GM10266 (cell line): ENCODE results near the gene RBMS1.

Experiments used
- DNase-seq: peaks from one replicate; pipeline ENCODE4 v3.0.0; 2012; ENCODE audit errors: extremely low spot score
- TF ChIP-seq, protein P1 (sequence below): IDR thresholded peaks from 2 replicates; pipeline ENCODE4 v1.5.1; 2012; ENCODE audit warnings: mild to moderate bottlenecking, low read depth; ENCODE audit not compliant: control insufficient read depth, insufficient read depth; ENCODE audit errors: missing control alignments

RBMS1 gene

DNA sequence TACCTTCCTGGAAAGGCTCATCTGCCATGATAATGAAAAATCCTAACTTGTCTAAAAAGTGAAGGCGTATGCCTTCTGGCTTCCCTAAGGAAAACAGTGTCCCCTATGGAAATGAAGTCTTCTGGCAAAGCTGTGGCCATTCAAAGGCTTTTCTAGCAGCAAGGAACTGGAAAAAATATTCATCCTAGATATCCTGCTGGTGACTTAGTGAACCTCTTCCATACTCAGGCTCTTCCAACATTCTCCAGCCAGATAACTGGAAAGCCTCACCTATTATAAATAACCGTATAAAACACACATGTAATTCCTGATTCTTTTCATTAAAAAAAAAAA, 84.7 kb downstream of the RBMS1 start:
- no peak for DNase-seq
- TF ChIP-seq, protein P1, sequence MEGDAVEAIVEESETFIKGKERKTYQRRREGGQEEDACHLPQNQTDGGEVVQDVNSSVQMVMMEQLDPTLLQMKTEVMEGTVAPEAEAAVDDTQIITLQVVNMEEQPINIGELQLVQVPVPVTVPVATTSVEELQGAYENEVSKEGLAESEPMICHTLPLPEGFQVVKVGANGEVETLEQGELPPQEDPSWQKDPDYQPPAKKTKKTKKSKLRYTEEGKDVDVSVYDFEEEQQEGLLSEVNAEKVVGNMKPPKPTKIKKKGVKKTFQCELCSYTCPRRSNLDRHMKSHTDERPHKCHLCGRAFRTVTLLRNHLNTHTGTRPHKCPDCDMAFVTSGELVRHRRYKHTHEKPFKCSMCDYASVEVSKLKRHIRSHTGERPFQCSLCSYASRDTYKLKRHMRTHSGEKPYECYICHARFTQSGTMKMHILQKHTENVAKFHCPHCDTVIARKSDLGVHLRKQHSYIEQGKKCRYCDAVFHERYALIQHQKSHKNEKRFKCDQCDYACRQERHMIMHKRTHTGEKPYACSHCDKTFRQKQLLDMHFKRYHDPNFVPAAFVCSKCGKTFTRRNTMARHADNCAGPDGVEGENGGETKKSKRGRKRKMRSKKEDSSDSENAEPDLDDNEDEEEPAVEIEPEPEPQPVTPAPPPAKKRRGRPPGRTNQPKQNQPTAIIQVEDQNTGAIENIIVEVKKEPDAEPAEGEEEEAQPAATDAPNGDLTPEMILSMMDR = no peak

DNA sequence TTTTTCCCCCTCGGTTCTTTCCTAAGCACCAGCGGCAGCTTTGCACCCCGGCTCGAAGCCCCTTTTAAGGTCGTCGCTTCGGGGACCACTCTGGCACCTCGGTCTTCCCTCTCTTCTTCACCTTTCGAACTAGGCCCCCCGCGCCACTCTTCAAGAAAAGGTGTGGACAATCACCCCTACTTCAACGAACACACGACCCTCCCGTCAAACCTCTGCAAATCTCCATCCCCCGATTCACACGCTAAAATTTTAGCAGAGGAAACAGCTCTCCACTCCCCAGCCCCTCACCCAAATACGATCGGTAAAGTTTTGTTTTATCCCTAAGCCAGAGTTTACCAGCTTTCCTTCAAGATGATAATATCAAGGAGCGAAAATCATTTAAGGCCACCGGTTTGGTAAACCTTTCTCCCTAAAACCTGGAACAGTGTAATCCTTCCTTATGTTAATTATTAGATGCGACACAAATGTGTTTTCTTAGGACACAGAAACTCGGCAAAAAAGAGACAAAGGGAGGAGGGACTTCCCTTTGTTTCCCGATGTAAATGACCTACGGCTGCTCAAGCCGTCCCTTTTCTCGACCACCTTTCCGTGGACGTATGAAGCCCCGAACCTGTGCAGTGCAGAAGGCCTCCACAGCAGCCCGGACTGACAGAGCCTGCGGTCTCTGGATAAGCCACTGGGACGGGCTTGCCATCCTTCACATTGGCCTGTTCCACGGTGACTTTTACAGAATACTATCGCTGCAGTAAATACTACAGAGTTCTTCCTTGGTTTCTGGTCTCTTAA, 85.2 kb downstream of the RBMS1 start:
- DNase-seq = no peak
- TF ChIP-seq, protein P1 = no peak

DNA sequence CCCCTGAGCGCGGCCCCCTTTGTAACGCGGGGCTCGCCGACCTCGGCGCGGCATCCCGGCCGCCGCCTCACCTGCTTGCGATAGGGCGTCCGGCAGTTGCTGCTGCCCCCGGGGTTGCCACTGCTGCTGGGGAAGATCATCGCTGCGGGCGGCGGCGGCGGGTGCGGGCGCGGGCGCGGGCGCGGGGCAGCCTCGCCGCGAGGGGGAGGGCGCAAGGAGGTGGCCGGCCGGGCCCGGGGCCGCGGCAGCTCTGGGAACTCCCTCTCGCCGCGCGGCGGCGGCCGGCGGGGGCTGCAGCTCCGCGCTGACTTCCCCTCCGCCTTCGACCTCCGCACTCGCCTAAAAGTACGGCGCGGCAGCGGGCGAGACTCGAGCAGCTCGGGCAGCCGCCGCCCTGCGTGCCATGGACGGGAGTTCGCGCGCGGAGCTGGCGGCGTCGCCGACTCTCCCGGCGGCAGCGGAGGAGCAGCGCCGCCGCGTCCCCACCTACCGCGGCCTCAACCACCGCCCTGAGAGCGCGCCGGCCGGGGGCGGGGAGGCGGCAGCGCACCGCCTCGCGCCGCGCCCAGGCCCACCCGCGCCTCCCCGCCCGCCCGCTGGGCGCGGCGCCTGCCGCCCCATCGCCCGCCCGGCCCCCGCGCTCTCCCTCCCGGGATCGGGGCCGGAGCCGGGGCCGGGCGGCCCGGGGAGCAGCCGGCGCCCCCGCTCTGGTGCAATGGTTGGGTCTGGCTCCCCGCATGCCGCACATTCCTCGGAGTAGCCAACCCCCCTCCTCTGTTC, 86.0 kb downstream of the RBMS1 start:
- DNase-seq = peak; percentile 53
- TF ChIP-seq, protein P1 = no peak

DNA sequence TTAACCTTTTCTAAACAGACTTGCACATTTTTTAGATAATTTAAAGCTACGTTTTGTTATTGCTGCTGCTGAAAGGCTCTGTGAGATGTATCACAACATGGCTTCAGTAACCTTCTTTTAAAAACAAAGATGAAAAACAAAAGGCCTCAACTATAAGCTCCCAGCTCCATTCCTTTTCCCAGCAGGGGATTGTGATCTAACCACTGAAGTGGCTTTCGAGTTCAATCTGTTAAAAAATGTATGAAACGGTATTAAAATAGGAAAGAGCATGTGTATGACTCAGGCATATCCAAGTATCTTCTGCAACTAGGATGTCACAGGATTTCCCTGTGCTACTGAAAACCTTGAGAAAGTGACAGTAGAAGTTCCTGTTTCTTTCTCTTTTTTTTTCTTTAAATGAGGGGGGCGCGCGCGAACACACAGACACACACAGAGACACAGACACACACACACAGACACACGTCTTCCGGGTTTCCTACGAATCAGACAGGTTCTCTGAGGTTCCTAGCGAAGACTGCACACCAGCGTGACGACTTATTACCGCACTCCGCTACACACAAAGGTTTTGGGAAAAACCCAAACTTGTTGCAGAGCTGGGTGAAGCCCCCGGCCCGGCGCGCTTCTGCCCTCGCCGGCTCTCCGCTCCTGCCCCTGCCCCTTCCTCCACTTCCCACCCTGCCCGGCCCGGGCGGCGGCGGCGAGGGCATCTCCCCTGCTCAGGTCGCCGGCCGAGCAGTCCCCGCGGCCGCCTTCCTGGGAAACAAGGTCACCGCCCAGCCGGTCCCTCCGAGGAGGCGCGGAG, 86.8 kb downstream of the RBMS1 start:
- peak; percentile 59 for DNase-seq
- TF ChIP-seq, protein P1 = no peak

DNA sequence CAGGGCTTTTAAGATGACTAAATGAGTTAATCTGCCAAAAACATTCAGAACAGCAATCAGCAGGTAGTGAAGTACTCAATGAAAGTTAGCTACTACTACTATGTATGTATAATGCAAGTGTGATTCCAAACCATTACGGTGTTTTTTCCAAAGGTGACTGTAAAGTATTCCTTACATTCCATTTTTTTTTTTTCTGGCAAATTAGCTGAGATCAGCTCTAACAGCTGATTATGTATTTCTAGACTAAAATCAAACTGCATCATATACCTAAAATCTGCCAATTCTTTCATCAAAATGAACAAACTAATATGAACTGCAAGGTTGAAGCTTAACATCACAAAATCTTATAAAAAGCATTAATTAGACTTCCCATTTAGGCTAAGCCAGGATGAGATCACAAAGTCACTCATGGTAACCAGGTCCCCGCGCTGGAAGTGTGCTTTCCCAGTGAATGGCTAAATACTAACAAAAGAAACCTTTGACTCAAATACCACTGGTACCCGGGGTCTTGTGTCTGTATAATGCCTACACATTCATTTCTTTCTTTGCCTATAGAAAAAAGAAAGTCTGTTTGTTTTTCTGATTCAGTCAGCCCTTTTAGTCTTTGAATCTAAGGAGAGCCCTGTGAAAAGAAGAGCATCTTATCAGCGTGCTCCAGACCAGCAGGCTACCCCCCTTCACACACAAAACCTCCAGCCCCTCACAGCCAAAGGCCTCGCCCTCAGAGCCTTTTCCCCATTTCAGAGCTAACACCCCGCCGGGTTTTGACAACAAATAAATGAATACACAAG, 88.3 kb downstream of the RBMS1 start:
- TF ChIP-seq, protein P1 = no peak
- DNase-seq = no peak

DNA sequence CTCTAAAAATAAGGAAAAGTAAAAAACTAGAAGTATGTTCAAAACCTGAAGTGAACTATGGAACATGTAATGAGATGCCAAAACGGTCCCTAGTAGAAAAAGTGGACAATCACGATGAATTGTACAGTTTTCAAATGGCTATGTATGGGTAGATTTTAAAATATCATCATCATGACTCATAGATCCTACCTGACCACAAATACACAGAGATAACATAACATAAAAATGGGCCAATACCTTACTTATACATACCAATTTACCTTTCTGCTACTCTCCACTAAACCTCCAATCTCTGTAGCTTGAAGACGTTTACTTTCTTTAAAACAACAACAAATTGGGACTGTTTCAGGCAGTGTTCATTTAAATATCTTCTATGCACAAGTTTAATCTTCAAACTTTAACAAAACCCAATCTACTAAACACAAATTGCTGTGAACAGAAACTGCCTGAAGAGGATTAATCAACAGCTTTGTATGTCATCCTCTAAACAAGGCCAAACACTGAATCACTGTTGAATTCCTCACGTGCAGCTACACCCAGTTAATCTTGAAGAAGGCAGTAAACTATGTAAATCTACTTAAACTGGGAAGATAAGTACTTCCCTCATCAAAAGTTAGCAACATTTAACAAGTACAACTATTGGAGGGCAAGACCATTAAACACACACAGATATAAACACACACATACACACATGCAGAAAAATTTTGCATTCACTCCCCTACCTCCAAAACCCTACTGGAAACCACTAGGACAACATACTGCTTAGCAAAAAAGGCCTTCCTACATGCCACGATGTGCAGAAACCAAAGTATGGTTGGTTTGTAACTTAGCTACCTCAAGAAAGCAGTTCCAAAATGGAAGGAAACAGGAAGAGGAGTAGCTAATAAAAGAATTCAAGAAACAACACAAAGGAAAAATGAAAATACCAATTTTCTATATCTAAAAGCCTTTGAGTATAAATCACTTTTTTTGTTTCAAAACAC, 90.3 kb downstream of the RBMS1 start:
- no peak for DNase-seq
- TF ChIP-seq, protein P1 = no peak
